Measurements from ENCODE around the gene GLRX3.

DNA sequence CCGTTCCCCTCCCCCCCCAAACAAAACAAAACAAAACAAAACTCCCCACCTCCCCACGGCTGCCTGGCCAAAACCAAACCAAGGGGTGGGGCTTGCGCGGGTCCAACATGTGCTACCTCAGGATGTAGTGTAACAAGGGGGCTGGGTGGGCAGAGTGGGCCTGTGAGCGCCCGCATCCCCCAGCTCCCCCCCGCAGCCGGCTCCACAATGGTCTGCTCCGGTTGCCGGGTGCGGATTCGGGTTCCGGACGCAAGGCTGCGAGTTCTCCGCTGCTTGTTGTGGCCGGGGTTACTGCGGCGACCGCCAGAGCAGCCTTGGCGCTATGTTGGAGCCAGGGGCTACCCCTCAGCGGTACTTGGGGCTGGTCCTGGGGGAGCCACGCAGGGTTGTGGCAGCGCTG lies 30.5 kb upstream of the GLRX3 start:
- TF ChIP-seq CTCF (IDR thresholded peaks at IDR 0.05) (no peak), POLR2A (IDR thresholded peaks at IDR 0.05; ENCODE audit: low read depth) (no peak), POLR2AphosphoS5 (IDR thresholded peaks at IDR 0.05) (no peak), EP300 (IDR thresholded peaks at IDR 0.05) (no peak)

Measured in esophagus muscularis mucosa (tissue), 4 donors.